IMR-90 (cell line): ENCODE data around the gene CROT. TPM values are rescaled to one million over a fixed set of nuclear protein-coding genes. Genes with fewer than 3 reads are reported as not detected.

Experiments used
- ATAC-seq: fragments of 200-7000 bp; cut with Tn5 transposase; 2 replicates; pipeline ENCODE4 v1.9.1; 2020; ENCODE audit warnings: low read depth, mild to moderate bottlenecking, moderate library complexity
- Bru-seq: library from RNA; stranded (reverse); fragments of 400-500 nt; gene quantifications from one replicate; lab custom pipeline; 2021; lab: Mats Ljungman, UMichigan
- BruChase-seq, 2 experiments: library from RNA; stranded (reverse); fragments of 400-500 nt; gene quantifications; one replicate each; lab custom pipeline; 2021; lab: Mats Ljungman, UMichigan
- BruUV-seq: library from RNA; stranded (reverse); fragments of 400-500 nt; replicated peaks from 2 replicates; lab custom pipeline; 2021; lab: Mats Ljungman, UMichigan
- CTCF ChIA-PET: fragments of 300-600 bp; formaldehyde crosslinking; extraction: SDS; loops from one replicate; lab custom pipeline; 2021; ENCODE audit warnings: antibody characterized with exemption; lab: Yijun Ruan, JAX
- POLR2A ChIA-PET: fragments of 300-600 bp; sonication (Branson Sonifier 250); formaldehyde crosslinking; loops from one replicate; lab custom pipeline; 2022; ENCODE audit warnings: antibody characterized with exemption; ENCODE audit not compliant: unreplicated experiment; lab: Charles Lee
- DNase-seq: peaks from one replicate; pipeline ENCODE4 v3.0.0; 2013
- H2AFZ ChIP-seq: replicated peaks from 2 replicates; pipeline ENCODE3; 2013; ENCODE audit warnings: low read length, mild to moderate bottlenecking; ENCODE audit not compliant: poor library complexity
- H2AK5ac ChIP-seq: 2 replicates; pipeline ENCODE4 v1.6.1; 2013; ENCODE audit warnings: low read depth, low read length, inconsistent platforms
- H2AK9ac ChIP-seq: replicated peaks from 2 replicates; pipeline ENCODE3; 2013; ENCODE audit warnings: mild to moderate bottlenecking, low read depth, low read length, moderate library complexity; ENCODE audit not compliant: poor library complexity
- H2BK120ac ChIP-seq: 2 replicates; pipeline ENCODE4 v1.6.1; 2013; ENCODE audit warnings: low read depth, low read length, inconsistent platforms
- H2BK15ac ChIP-seq: 3 replicates; pipeline ENCODE4 v1.6.1; 2013; ENCODE audit warnings: low read depth, low read length, inconsistent platforms
- H2BK20ac ChIP-seq: 2 replicates; pipeline ENCODE4 v1.6.1; 2013; ENCODE audit warnings: low read depth, mild to moderate bottlenecking, inconsistent platforms, low read length, moderate library complexity
- H2BK5ac ChIP-seq: 2 replicates; pipeline ENCODE4 v1.6.1; 2013; ENCODE audit warnings: mild to moderate bottlenecking, low read depth, low read length, inconsistent platforms; ENCODE audit not compliant: poor library complexity, severe bottlenecking
- H3K14ac ChIP-seq: replicated peaks from 2 replicates; pipeline ENCODE4 v1.6.1; 2013; ENCODE audit warnings: low read depth, low read length, inconsistent platforms
- H3K18ac ChIP-seq: 2 replicates; pipeline ENCODE4 v1.6.1; 2013; ENCODE audit warnings: low read depth, low read length, control low read depth
- H3K23ac ChIP-seq: 2 replicates; pipeline ENCODE4 v1.6.1; 2013; ENCODE audit warnings: low read depth, low read length, inconsistent platforms
- H3K27ac ChIP-seq: 2 replicates; pipeline ENCODE4 v1.5.1; 2013; ENCODE audit warnings: mild to moderate bottlenecking, control low read depth, low read length; ENCODE audit not compliant: insufficient read depth
- H3K27me3 ChIP-seq: 2 replicates; pipeline ENCODE4 v1.6.1; 2013; ENCODE audit warnings: low read length; ENCODE audit not compliant: control insufficient read depth, insufficient read depth
- H3K36me3 ChIP-seq: 2 replicates; pipeline ENCODE4 v1.6.1; 2013; ENCODE audit warnings: low read length, mixed read lengths; ENCODE audit not compliant: control insufficient read depth, insufficient read depth
- H3K4ac ChIP-seq: 2 replicates; pipeline ENCODE4 v1.6.1; 2013; ENCODE audit warnings: low read depth, low read length, inconsistent platforms
- H3K4me1 ChIP-seq: 2 replicates; pipeline ENCODE4 v1.6.1; 2013; ENCODE audit warnings: low read length, mixed read lengths; ENCODE audit not compliant: control insufficient read depth, insufficient read depth
- H3K4me2 ChIP-seq: 2 replicates; pipeline ENCODE4 v1.6.1; 2013; ENCODE audit warnings: low read depth, mild to moderate bottlenecking, control low read depth, low read length, moderate library complexity
- H3K4me3 ChIP-seq: 2 replicates; pipeline ENCODE4 v1.5.1; 2013; ENCODE audit warnings: low read depth, mild to moderate bottlenecking, control low read depth, low read length, moderate library complexity; ENCODE audit not compliant: insufficient read depth
- H3K56ac ChIP-seq: 2 replicates; pipeline ENCODE4 v1.6.1; 2013; ENCODE audit warnings: low read length, inconsistent platforms; ENCODE audit not compliant: insufficient read depth; ENCODE audit errors: extremely low read depth
- H3K79me1 ChIP-seq, 2 experiments: 2 replicates each; pipeline ENCODE4 v1.6.1; 2013; ENCODE audit warnings: low read length in 2 of 2, inconsistent platforms in 1 of 2, low read depth in 1 of 2
- H3K9ac ChIP-seq: 2 replicates; pipeline ENCODE4 v1.6.1; 2013; ENCODE audit warnings: low read depth, low read length, control low read depth
- H3K9me1 ChIP-seq: 2 replicates; pipeline ENCODE4 v1.6.1; 2013; ENCODE audit warnings: low read length, inconsistent platforms; ENCODE audit not compliant: insufficient read depth
- H3K9me3 ChIP-seq: 2 replicates; pipeline ENCODE4 v1.6.1; 2013; ENCODE audit warnings: low read length; ENCODE audit not compliant: control insufficient read depth, insufficient read depth
- H4K20me1 ChIP-seq: 2 replicates; pipeline ENCODE4 v1.6.1; 2013; ENCODE audit warnings: low read length, inconsistent platforms; ENCODE audit not compliant: insufficient read depth
- H4K5ac ChIP-seq: 2 replicates; pipeline ENCODE4 v1.6.1; 2013; ENCODE audit warnings: mild to moderate bottlenecking, low read depth, low read length, control low read depth
- H4K8ac ChIP-seq, 2 experiments: 2 replicates each; pipeline ENCODE4 v1.6.1; 2013; ENCODE audit warnings: low read depth in 2 of 2, low read length in 2 of 2, control low read depth in 1 of 2, inconsistent platforms in 1 of 2
- H4K91ac ChIP-seq: 2 replicates; pipeline ENCODE4 v1.6.1; 2013; ENCODE audit warnings: low read depth, low read length, inconsistent platforms; ENCODE audit not compliant: insufficient read depth
- MAFK ChIP-seq: IDR thresholded peaks from 2 replicates; pipeline ENCODE4 v1.6.1; 2012; ENCODE audit warnings: low read depth, low read length, improper control_type of control experiment
- MAZ ChIP-seq: IDR thresholded peaks from 2 replicates; pipeline ENCODE4 v1.6.1; 2012; ENCODE audit warnings: low read depth, mild to moderate bottlenecking, low read length, improper control_type of control experiment, moderate library complexity, borderline replicate concordance
- RAD21 ChIP-seq: IDR thresholded peaks from 2 replicates; pipeline ENCODE4 v1.6.1; 2012; ENCODE audit warnings: low read length, improper control_type of control experiment
- USF2 ChIP-seq: fragments of 150-350 bp; IDR thresholded peaks from 2 replicates; pipeline ENCODE4 v1.6.1; 2017; ENCODE audit warnings: mild to moderate bottlenecking, antibody characterized with exemption, low read length, low read depth
- WGBS, 2 experiments: methylation state at CpG; one replicate each; pipeline versions ENCODE4 v1.1.5 to v1.1.7; 2013; ENCODE audit warnings: missing lambda C conversion rate in 2 of 2; ENCODE audit not compliant: insufficient read length in 1 of 2; ENCODE audit errors: extremely low coverage in 2 of 2; 5-methylcytosine and 5-hydroxymethylcytosine counted together
- dilution Hi-C: fragments of 300-500 bp; cut with HindIII; formaldehyde crosslinking; loops from one replicate; pipeline ENCODE4 v1.14.3; 2018; ENCODE audit warnings: low sequenced_read_pairs; ENCODE audit not compliant: unreplicated experiment
- in situ Hi-C: fragments of 300-500 bp; cut with MboI; formaldehyde crosslinking; loops from 3 replicates; pipeline ENCODE4 v1.14.3; 2019; ENCODE audit warnings: low sequenced_read_pairs, inconsistent platforms, mixed read lengths
- intact Hi-C: fragments of 100-400 bp; cut with micrococcal nuclease; formaldehyde crosslinking; loops from 2 replicates; pipeline ENCODE4 v1.10.0; 2022
- long read RNA-seq: library from polyadenylated mRNA; unstranded; transcript quantifications from one replicate; pipeline ENCODE4 v2.0.0, GENCODE V29; 2021; ENCODE audit not compliant: unreplicated experiment
- polyA plus RNA-seq, 3 experiments: library from polyadenylated mRNA; depleted of rRNA; stranded (reverse); fragments of >200 nt; gene quantifications; 2 replicates each; pipeline ENCODE4 v1.2.3, GENCODE V29; 2012; ENCODE audit warnings: low replicate concordance in 1 of 3
- total RNA-seq: library from RNA; depleted of rRNA; stranded (reverse); fragments of >200 nt; gene quantifications from 2 replicates; pipeline ENCODE4 v1.2.3, GENCODE V29; 2012; rRNA removed

The CROT gene
- total RNA-seq (7.5 and 14.4 TPM in 2 replicates), polyA plus RNA-seq (2012; rRNA removed) (7.2 and 10.0 TPM in 2 replicates), Bru-seq, nascent RNA (percentile 74 among the genes with signal in this experiment), BruChase-seq, experiment 1, labeled RNA remaining after a 6-hour chase (percentile 79 among the genes with signal in this experiment), BruChase-seq, experiment 2, labeled RNA remaining after a 2-hour chase (percentile 90 among the genes with signal in this experiment)
- 1.8 and 2.0 TPM in 2 replicates for polyA plus RNA-seq (2012; cell fraction: cytosol; rRNA removed)
- 2.0 and 21.2 TPM in 2 replicates for polyA plus RNA-seq (2012; cell fraction: nucleus; rRNA removed; ENCODE audit: low replicate concordance)
- long read RNA-seq, transcript CROT-201 (18 exons, 3,175 nt), result major isoform, 47 of 79 reads
- long read RNA-seq, partial matches to known transcripts, result 13 of 79 reads
- long read RNA-seq, other reads (novel, unspliced or antisense), result 16 of 79 reads

DNA sequence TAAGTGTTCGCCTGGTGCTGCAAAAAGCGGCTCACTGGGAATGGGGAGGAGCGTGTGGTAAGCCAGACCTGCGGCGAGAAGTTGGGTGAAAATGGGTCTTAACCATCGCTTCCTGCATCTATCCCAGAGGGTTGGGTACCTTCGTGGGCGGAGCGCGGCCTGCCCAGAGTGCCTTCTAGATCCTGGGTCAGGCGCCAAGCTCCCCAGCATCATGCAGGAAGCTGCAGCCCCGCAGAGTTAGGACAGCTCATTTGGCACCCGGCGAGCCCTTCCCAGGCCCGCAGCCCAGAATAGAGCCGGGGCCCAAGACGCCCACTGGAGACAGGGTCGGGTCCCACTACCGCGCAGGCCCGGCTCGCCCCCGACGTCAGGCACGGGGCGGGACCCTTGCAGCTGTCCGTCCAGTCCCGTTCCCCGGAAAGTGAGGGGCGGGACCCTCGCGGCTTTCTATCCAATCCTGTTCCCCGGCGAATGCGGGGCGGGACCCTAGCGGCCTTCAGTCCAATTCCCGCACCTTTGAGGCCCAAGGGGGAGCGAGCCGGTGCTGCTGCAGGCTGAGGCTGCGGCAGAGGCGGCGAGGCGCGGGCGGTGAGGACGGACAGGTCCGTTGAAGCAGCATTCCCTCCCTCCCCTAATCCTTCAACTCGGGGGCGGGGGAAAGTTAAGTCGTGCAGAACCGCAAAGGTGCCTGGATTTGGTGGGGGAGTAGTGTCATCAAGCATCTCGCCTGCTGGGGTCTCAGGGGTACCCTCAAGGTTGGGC is at the start of gene CROT:
Gene CROT (plus strand): TSS at position 499 of the 762 bp plus-strand sequence. CDS start 3,405 bp downstream, outside the sequence.
- Histone ChIP-seq H3K9ac (peak within 1 kb of the TSS; percentile 89), H4K8ac (peak within 1 kb of the TSS; percentile 78), H3K9me1 (peaks cover 9% of the 10 kb centered on the region; the same call in 1 of the 2 replicates), H3K56ac (peak within 1 kb of the TSS; percentile 89), H4K91ac (peak within 1 kb of the TSS; percentile 92), H4K5ac (peak within 1 kb of the TSS; percentile 90), H2BK15ac (peak within 1 kb of the TSS; percentile 69; the same call in 2 of the 3 replicates), H3K79me1 (peaks cover 10 to 28% of the 10 kb centered on the region in 2 experiments), H3K14ac (peak within 1 kb of the TSS; percentile 90), H3K4ac (peak within 1 kb of the TSS; percentile 93), H3K27ac (peak within 1 kb of the TSS; percentile 88), H3K4me1 (peaks cover 3% of the 10 kb centered on the region), H3K27me3 (no peaks in the 10 kb centered on the region), H3K4me2 (peak within 1 kb of the TSS; percentile 88), H3K18ac (peak within 1 kb of the TSS; percentile 56), H3K36me3 (peaks cover 13% of the 10 kb centered on the region), H2BK120ac (peak within 1 kb of the TSS; percentile 61), H2BK5ac (peak within 1 kb of the TSS; percentile 87), H2BK20ac (peak within 1 kb of the TSS; percentile 11; the same call in 1 of the 2 replicates), H4K20me1 (no peaks in the 10 kb centered on the region), H3K23ac (peak within 1 kb of the TSS; percentile 80), H3K9me3 (no peaks in the 10 kb centered on the region), H2AK5ac (peak within 1 kb of the TSS; percentile 59), H2AFZ (peak within 1 kb of the TSS; percentile 97), H3K4me3 (peak within 1 kb of the TSS; percentile 68), H2AK9ac (peak within 1 kb of the TSS; percentile 90)
- TSS peak; percentile 86 for BruUV-seq
- DNase-seq (peak; percentile 91), ATAC-seq (peak; percentile 99)
- 0% methylated on average over 15 of the region's 53 CpGs; no CpG with 5 or more reads in 1 of the 2 experiments for WGBS, 2 experiments
- intact Hi-C loops (loop anchor here (1.0 to 10.0 kb wide), 5 partner anchors 29 to 191 kb away; partner anchors contain the start of gene DMTF1), in situ Hi-C loops (no loop called here), dilution Hi-C loops (no loop called here)
- POLR2A ChIA-PET, result interaction anchor here (1.0 to 1.5 kb wide), 2 partner anchors 28 to 33 kb away, joined by 3 to 4 read pairs; no protein-coding TSS in a partner anchor
- TF ChIP-seq RAD21 (no peak), MAZ (peak; percentile 23; the same call in 1 of the 2 replicates), MAFK (no peak), USF2 (0 out of 2 replicates have a peak, but pooled peaks have one; percentile 19)
- CTCF ChIA-PET, result interaction anchor here (0.7 kb wide), 1 partner anchor 28 kb away, joined by 3 read pairs; no protein-coding TSS in a partner anchor
